ENCODE results near the gene ALPL. TPM values are rescaled to one million over a fixed set of nuclear protein-coding genes. Genes with fewer than 3 reads are reported as not detected.
A peak's percentile ranks its signal among the peaks of the same experiment; 100 is the strongest.

ALPL gene
- polyA plus RNA-seq, 6 donors from 2014 or later, result 0.53 to 1.8 (median 0.66) TPM; not detected in 2

DNA sequence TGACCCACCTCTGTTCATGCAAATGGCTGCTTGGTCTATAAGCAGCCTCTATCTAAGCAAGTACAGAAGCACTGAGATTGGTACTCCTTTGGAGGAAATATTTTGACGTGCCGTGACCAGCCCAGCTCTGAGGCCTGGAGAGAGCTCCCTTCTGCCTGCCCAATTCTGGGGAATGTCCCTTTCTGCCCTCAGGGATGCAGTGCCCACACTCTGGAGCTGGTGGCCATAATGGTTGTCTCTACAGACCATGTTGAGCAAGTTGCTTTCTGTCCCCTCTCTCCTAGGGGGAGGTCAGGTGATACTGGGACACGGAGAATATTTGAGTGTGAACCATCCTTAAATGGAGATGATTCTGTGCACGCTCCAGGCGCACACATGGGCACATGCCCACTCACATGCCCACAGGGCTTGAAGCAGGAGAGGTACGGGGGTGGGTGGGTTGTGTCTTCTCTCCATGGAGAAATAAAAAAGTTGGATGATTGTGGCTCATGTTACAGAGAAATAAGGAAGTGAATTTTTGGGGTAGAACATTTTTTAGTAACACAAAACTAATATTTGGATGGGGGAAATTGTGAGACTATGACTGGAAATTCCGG, 13.9 kb upstream of the ALPL start:
- H3K9me3 Mint-ChIP-seq, result peaks cover 0 to 3% (median 0%) of the 10 kb centered on the region in 7 donors
- no peak overlapping the region for H3K4me3 Mint-ChIP-seq
- H3K27ac Mint-ChIP-seq, result peak overlapping the region in 1 of 6 donors; percentile 14
- ATAC-seq (ENCODE audit: low read depth in 2 of 2) (no peak), DNase-seq (no peak)
- H3K4me1 Mint-ChIP-seq, result no peaks in the 10 kb centered on the region
- no peaks in the 10 kb centered on the region for H3K36me3 Mint-ChIP-seq
- peaks cover 14 to 25% (median 19%) of the 10 kb centered on the region in 3 donors for H3K27me3 Mint-ChIP-seq

- Mint-ChIP-seq H3K4me1 (no peaks in the 10 kb centered on the region), H3K36me3 (no peaks in the 10 kb centered on the region), H3K27ac (no peak overlapping the region), H3K9me3 (peaks cover 0 to 2% (median 0%) of the 10 kb centered on the region in 7 donors), H3K4me3 (no peak overlapping the region), H3K27me3 (peaks cover 14 to 21% (median 19%) of the 10 kb centered on the region in 3 donors)
- ATAC-seq (ENCODE audit: low read depth in 2 of 2) (no peak), DNase-seq (no peak)
These were observed 13.2 kb upstream of the ALPL start for GRCh38 chr1:21496063-21496462.

- DNase-seq (no peak), ATAC-seq (ENCODE audit: low read depth in 2 of 2) (no peak)
- peaks cover 0 to 2% (median 0%) of the 10 kb centered on the region in 7 donors for H3K9me3 Mint-ChIP-seq
- no peaks in the 10 kb centered on the region for H3K36me3 Mint-ChIP-seq
- peaks cover 16 to 19% (median 19%) of the 10 kb centered on the region in 3 donors for H3K27me3 Mint-ChIP-seq
- no peaks in the 10 kb centered on the region for H3K4me1 Mint-ChIP-seq
- H3K4me3 Mint-ChIP-seq, result no peak overlapping the region
- no peak overlapping the region for H3K27ac Mint-ChIP-seq
These were observed 12.3 kb upstream of the ALPL start for GRCh38 chr1:21496886-21497285.

GRCh38 chr1:21497466-21498061, 11.7 kb upstream of the ALPL start:
- DNase-seq, result no peak
- Mint-ChIP-seq H3K36me3 (no peaks in the 10 kb centered on the region), H3K27ac (no peak overlapping the region), H3K4me3 (no peak overlapping the region), H3K27me3 (peaks cover 16 to 19% (median 17%) of the 10 kb centered on the region in 3 donors), H3K4me1 (no peaks in the 10 kb centered on the region), H3K9me3 (peaks cover 0 to 2% (median 0%) of the 10 kb centered on the region in 7 donors)
- no peak for ATAC-seq (ENCODE audit: low read depth in 2 of 2)

DNA sequence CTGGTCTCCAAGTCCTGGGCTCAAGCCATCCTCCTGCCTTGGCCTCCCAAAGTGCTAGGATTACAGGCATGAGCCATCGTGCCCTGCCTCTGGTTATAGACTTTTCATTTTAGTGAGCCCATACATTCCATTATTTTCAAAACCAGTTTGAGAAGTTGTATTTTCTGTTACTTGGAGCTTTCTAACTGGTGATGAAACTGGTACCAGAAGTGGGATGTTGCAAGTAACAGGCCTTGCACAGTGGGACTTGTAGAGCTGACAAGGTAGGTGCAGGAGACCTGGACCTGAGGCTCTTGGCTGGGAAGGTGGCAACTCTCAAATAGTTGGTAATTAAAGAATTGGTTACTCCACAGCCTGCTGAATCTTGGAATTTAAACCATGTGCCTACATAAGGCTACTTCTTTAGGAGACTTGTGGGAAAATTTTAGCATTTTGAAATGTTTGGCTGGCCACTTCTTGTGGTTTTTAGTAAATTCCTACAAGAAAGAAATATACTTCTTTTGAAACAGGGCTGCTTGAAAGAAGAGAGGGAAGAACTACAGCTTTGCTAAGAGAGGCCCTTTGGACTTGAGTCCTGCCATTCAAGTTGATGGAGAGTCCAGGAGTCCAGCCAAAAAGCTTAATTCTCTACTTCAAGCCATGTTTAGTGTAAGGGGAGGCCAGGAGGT, 9.8 kb upstream of the ALPL start:
- no peak overlapping the region for H3K4me3 Mint-ChIP-seq
- H3K9me3 Mint-ChIP-seq, result peaks cover 0 to 1% (median 0%) of the 10 kb centered on the region in 7 donors
- H3K27ac Mint-ChIP-seq, result no peak overlapping the region
- H3K36me3 Mint-ChIP-seq, result no peaks in the 10 kb centered on the region
- ATAC-seq (ENCODE audit: low read depth in 2 of 2), result no peak
- no peaks in the 10 kb centered on the region for H3K4me1 Mint-ChIP-seq
- DNase-seq, result no peak
- peaks cover 19 to 26% (median 21%) of the 10 kb centered on the region in 3 donors for H3K27me3 Mint-ChIP-seq

DNA sequence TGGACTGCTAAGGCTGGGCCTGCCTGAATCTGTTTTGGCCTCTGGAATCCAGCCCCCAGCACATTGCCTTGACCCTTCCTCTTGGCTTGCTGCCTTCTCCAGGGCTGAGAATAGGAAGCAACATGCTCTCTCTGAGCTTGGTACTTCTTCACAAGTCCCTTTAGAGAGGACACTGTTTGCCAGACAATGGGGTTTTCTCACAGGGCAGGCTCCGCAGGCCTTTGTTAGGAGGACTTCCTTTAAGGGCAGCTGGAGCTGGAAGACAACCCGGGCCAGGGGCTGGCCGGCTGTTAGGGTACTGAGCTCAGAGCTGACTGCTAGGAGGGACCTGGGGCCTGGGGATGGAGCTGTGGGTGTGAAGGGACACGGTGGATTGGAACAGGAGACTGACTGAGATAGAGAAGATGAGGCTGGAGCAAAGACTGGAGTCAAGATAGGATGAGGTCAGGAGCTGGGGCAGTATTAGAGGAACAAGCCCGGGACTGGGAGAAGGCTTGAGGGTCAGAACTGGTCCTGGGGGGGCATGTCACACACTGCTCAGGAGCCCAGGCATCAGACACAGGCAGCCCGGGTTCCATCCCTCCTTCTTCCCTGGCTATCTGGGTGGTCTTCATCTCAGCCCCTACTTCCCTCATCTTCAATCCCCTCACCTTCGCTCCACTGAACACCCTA, 5.4 kb upstream of the ALPL start:
- H3K27ac Mint-ChIP-seq, result no peak overlapping the region
- H3K36me3 Mint-ChIP-seq, result no peaks in the 10 kb centered on the region
- ATAC-seq (ENCODE audit: low read depth in 2 of 2) (no peak), DNase-seq (no peak)
- H3K9me3 Mint-ChIP-seq, result peaks cover 0 to 1% (median 0%) of the 10 kb centered on the region in 7 donors
- H3K27me3 Mint-ChIP-seq, result peaks cover 28 to 60% (median 57%) of the 10 kb centered on the region in 3 donors
- H3K4me1 Mint-ChIP-seq, result peaks cover 4 to 8% (median 7%) of the 10 kb centered on the region in 3 donors
- no peak overlapping the region for H3K4me3 Mint-ChIP-seq

GRCh38 chr1:21506804-21507203, 2.4 kb upstream of the ALPL start:
- H3K27me3 Mint-ChIP-seq, result peaks cover 43 to 69% (median 64%) of the 10 kb centered on the region in 3 donors
- no peaks in the 10 kb centered on the region for H3K36me3 Mint-ChIP-seq

DNA sequence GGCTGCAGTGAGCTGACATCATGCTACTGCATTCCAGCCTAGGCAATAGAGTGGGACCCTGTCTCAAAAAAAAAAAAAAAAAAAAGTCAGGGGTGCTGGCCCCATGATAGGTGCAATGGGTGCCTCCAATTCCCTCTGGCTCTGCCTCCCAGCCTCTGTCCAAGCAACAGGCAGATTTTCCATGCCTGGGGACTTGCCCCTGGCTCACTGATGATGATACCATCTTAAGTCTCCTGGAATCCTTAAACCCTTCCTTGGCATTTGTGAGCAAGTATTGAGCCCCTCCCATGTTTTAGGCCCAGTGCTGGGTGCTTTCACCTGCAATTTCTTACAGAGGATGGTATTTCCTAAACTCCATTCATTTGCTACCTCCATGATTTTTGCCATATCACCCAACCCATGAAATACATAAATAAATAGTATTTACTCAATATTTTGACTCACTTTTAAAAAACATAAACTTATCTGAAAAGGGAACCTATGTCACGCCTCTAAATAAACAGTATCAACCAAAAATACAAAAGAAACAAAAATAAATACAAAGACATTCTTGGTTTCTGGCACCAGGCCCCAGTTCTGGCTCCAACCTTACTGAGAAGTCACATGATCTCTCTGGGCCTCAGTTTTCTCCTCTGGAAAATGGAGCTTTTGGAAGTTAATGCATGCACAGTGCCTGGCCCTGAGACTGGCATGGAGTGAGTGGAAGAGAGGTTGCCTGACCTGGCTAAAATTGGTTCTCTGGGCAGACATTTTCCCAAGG, 1.5 kb upstream of the ALPL start:
- Mint-ChIP-seq H3K27me3 (peaks cover 43 to 68% (median 65%) of the 10 kb centered on the region in 3 donors), H3K9me3 (peaks cover 0 to 3% (median 0%) of the 10 kb centered on the region in 7 donors), H3K4me1 (peaks cover 10 to 18% (median 13%) of the 10 kb centered on the region in 3 donors), H3K27ac (peak overlapping the region in 1 of 6 donors; percentile 69), H3K4me3 (peak overlapping the region in 2 of 8 donors; percentile 12 to 21), H3K36me3 (no peaks in the 10 kb centered on the region)
- no peak for DNase-seq
- no peak for ATAC-seq (ENCODE audit: low read depth in 2 of 2)

More at GRCh38 chr1:21506804-21507203, 2.4 kb upstream of the ALPL start:
- DNase-seq (no peak), ATAC-seq (ENCODE audit: low read depth in 2 of 2) (no peak)
- Mint-ChIP-seq H3K4me3 (no peak overlapping the region), H3K27ac (no peak overlapping the region), H3K4me1 (peaks cover 10 to 18% (median 13%) of the 10 kb centered on the region in 3 donors), H3K9me3 (peaks cover 0 to 3% (median 0%) of the 10 kb centered on the region in 7 donors)

DNA sequence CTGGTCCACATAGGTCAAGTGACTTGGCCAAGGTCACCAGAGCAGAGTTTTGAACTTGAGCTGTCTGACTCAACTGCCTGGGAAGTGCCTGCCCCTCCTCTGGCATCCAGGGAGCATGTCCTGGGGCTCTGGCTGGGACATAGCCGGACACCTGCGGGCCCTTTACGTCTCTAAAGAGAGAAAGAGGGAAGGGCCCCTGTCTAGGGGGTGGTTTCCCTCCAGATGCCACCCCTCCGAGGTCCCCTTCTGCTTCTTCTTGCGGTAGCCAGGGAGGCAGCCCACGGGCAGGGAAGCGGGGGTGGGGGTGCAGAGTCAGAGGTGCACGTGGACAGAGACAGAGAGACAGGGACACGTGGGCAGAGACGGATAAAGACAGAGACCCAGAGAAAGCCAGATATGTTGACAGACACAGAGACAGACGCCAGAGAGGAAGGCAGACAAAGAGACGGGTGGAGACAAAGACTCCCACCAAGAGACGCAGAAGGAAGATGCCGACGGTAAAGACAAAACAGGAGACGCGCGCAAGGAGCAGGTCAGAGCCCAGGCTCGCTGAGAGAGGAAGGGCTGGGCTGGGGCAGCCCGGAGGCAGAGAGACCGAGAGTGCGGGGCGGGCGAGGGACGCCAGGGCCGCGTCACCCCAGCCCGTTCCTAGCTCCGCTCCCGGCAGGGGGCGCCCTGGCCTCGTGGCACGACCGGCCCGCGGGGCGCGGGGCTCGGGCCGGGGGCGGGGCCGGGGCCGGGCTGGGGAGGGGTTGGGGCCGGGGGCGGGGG, 458 bp upstream of the ALPL start:
- H3K27me3 Mint-ChIP-seq, result peaks cover 43 to 64% (median 62%) of the 10 kb centered on the region in 3 donors
- H3K4me3 Mint-ChIP-seq, result peak overlapping the region; percentile 76 to 96 (median 86)
- no peaks in the 10 kb centered on the region for H3K36me3 Mint-ChIP-seq
- peak; percentile 92 to 93 for ATAC-seq (ENCODE audit: low read depth in 2 of 2)
- H3K27ac Mint-ChIP-seq, result peak overlapping the region in 3 of 6 donors; percentile 3 to 61 (median 44)
- DNase-seq, result peak; percentile 70
- H3K9me3 Mint-ChIP-seq, result peaks cover 0 to 3% (median 0%) of the 10 kb centered on the region in 7 donors
- H3K4me1 Mint-ChIP-seq, result peaks cover 12 to 24% (median 21%) of the 10 kb centered on the region in 3 donors

DNA sequence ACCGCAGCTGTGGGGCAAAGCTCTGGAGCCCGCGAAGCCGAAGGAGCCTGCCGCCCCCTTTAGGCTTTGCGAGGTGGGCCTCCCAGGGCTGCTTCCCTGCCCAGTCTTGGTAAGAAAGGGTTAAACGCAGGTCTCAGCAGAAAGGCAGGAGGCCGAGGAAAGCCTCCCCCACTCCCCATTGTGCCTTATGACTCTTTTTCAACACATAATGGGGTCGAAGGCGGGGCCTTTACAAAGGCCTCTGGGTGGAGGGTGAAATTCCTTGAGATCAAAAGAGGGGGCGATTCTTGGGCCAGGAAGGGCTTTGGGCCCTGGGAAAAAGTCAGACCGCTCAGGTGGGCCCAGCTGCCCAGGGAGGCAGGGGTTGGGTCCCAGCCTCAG, 880 bp downstream of the ALPL start:
- no peak for DNase-seq
- H3K9me3 Mint-ChIP-seq, result peaks cover 0 to 3% (median 0%) of the 10 kb centered on the region in 7 donors
- H3K27me3 Mint-ChIP-seq, result peaks cover 41 to 56% (median 51%) of the 10 kb centered on the region in 3 donors
- H3K4me1 Mint-ChIP-seq, result peaks cover 22 to 35% (median 34%) of the 10 kb centered on the region in 3 donors
- peak overlapping the region in 1 of 6 donors; percentile 59 for H3K27ac Mint-ChIP-seq
- no peaks in the 10 kb centered on the region for H3K36me3 Mint-ChIP-seq
- ATAC-seq (ENCODE audit: low read depth in 2 of 2), result no peak
- peak overlapping the region in 6 of 8 donors; percentile 46 to 88 (median 68) for H3K4me3 Mint-ChIP-seq

DNA sequence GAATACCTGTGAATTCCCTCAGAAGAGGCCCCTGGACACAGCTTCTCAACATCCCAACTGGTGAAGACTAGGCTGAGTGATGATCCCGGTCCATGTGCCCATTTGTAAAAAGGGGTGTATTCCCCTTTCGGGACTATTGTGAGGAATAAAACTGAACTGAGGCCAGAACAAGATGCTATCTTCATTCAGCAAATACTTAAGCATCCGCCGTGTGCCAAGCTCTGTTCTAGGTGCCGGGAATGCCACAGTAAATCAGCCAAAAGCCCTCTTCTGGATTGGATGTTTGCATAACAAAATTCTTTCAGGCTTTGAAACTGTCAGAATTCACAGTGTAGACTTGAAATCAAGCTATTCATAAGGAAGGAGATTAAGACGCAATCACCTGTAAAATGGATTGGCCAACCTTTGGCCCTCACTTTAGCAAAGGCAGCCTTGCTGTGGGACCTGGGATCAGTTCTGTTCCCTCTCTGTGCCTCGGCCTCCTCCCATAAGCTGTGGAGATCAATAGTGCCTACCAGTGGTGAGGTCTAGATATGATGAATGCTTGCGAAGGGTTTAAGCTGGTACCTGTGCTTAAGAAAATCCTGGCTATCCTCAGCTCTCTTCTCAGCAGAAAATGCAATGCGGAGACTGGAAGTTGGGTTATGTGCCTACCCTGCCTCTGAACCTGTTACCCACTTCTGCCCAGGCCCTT, 1.8 kb downstream of the ALPL start:
- H3K4me1 Mint-ChIP-seq, result peaks cover 23 to 42% (median 40%) of the 10 kb centered on the region in 3 donors
- no peak for DNase-seq
- peaks cover 0 to 2% of the 10 kb centered on the region in 2 donors for H3K36me3 Mint-ChIP-seq
- H3K9me3 Mint-ChIP-seq, result peaks cover 0 to 3% (median 0%) of the 10 kb centered on the region in 7 donors
- peak overlapping the region in 2 of 6 donors; percentile 8 to 88 for H3K27ac Mint-ChIP-seq
- ATAC-seq (ENCODE audit: low read depth in 2 of 2), result no peak
- H3K27me3 Mint-ChIP-seq, result peaks cover 37 to 47% (median 44%) of the 10 kb centered on the region in 3 donors
- H3K4me3 Mint-ChIP-seq, result peak overlapping the region in 4 of 8 donors; percentile 4 to 49 (median 18)
